GM21528 (cell line): Measurements from ENCODE around the gene WNT11.

ENCODE experiments used
- ATAC-seq: cut with Tn5 transposase; IDR thresholded peaks from one replicate; pipeline ENCODE4 v1.9.1; 2021; ENCODE audit warnings: mild to moderate bottlenecking, moderate library complexity; ENCODE audit not compliant: unreplicated experiment, low FRiP score

WNT11 gene

DNA sequence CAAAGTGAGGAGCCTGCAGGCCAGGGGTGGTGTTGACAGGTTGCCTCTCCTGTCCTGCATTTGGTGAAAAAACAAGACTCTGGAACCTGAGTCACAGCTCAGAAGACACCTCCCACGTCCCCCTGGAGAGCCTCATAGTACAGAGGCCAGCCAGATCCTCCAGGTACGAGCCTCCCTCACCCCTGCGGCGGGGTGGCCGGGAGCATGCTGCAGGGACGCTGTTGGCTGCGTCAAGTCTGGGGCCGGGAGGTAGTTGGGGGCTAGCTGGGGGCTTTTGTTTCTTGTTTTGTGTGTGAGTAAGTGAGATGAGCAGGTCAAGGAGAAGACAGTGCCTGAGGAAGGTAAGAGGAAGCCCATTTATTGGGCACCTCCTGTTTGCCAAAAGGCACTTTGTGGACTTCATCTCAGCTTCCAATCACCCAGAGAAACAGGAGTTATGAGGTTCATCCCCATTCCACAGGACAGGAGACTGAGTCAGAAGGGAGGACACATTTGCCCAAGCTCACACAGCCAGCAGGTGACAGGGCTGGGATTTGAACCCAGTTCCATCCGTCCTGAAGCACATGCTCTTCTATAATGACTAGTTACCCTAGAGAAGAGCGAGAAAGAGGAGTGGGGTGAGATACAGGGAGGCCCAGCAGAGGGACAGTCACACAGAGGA, 18.3 kb upstream of the WNT11 start:
- no peak for ATAC-seq

GRCh38 chr11:76221365-76221764, 15.1 kb upstream of the WNT11 start:
- no peak for ATAC-seq

DNA sequence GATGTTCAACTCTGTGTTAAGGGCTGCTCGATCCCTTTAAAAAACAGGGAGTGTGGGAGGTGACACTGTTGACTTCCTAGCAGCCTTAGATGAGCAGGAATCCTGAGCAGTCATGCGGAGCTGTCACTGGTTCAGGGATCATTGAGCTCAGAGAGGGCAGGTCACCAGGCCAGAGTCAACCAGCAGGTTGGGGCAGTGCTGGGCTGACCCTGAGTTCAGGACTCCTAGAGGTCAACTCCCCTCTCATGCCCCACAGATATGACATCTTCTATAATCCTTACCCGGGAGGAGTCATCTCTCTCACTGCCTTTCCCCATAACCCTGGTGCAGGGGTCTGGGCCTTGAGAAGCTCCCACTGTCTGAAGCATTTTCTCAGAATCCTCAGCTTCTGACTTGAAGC, 12.9 kb upstream of the WNT11 start:
- ATAC-seq = no peak

GRCh38 chr11:76218449-76219178, 12.3 kb upstream of the WNT11 start:
- no peak for ATAC-seq

- ATAC-seq = no peak
These were observed 11.4 kb upstream of the WNT11 start for GRCh38 chr11:76217653-76218160.

GRCh38 chr11:76216536-76217325, 10.4 kb upstream of the WNT11 start:
- no peak for ATAC-seq

- ATAC-seq = no peak
These were observed 9.6 kb upstream of the WNT11 start for GRCh38 chr11:76215941-76216340.

- ATAC-seq = no peak
These were observed 8.8 kb upstream of the WNT11 start for GRCh38 chr11:76214968-76215548.

DNA sequence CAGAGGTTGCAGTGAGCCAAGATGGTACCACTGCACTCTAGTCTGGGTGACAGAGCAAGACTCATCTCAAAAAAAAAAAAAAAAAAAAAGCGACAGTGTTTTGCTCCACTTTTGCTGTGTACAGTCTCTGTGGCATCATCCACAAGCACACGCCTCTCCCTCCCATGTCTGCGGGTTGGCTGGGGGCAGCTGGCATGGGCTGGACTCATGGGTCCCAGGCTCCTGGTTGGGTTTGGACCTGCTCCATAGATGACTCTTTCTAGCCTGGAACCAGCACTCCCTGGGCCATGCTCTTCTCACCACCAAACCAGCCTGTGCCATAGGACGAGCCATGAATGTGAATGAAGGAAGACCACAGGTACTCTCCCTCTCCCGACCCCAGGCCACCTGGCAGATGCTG, 7.9 kb upstream of the WNT11 start:
- ATAC-seq = no peak

GRCh38 chr11:76212086-76213035, 6.1 kb upstream of the WNT11 start:
- ATAC-seq = no peak

DNA sequence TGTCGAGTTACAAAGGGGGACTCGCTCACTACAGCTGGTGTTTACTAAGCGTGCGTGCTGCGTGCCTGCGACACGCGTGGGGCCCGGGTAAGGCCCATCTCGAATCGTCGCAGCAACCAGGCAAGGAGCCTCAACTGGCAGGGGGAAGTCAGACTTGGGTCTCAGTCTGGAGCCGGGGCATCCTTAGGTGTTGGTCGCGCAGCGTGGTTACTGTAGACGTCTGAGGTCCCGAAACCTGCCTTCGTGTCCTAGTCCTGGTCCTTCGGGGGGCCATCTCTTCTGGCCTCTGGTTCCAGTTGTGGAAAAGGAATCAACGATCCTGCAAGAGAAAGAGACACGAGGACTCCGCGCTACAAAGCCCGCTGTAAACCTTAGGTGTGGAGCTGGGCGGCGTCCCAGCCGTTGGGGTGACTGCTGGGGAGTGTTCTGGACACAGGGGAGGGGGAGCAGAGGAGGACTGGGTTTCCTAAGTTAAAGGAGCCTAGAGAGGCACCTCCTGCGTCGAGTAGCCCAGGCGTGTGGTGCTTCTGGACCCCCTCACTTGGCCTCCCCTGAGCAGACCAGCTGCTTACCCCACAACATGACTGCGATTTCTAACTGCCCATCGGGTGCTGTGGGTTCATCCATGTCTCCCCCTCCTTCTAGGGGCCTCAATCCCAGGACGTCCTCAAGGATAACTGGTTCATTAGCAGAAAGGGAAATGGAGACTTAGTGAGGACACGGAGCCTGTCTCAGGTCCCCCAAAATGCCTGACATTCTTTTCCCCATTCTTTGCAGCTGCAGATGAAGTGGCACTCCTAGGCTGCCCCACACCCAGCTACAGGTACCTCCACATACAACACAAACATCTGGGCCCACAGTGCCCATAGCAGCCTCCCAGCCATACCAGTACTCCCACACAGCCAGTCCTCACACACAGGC, 4.9 kb upstream of the WNT11 start:
- ATAC-seq = no peak

GRCh38 chr11:76209973-76210930, 4.0 kb upstream of the WNT11 start:
- no peak for ATAC-seq

DNA sequence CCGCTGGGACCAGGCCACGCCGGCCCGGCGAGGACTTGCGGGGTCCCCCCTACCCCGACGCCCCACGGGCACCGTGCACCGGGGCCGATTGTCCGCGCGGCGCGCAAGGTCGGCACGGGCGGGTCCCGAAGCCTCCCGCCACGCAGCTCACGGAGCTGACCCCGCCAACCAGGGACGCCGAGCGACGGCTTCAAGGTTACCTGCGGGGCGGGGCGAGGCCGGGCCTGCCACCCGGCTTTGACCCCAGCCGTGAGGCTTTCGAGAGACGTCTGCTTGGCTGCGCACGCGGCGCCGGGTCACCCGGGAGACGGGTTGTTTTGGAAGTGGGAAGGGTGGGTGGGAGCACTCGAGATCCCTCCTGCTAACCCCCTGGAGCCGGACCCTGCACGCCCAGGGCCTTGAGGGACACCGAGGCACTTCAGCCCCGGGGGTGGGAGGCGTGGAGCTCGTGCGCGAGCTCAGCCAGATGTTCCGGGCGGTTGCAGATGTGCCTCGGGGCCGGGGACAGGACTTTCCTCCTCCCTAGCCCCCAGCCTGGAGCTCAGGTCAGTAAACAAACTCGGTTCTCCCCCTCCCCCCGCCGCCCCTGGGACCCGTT, 3.2 kb upstream of the WNT11 start:
- no peak for ATAC-seq

DNA sequence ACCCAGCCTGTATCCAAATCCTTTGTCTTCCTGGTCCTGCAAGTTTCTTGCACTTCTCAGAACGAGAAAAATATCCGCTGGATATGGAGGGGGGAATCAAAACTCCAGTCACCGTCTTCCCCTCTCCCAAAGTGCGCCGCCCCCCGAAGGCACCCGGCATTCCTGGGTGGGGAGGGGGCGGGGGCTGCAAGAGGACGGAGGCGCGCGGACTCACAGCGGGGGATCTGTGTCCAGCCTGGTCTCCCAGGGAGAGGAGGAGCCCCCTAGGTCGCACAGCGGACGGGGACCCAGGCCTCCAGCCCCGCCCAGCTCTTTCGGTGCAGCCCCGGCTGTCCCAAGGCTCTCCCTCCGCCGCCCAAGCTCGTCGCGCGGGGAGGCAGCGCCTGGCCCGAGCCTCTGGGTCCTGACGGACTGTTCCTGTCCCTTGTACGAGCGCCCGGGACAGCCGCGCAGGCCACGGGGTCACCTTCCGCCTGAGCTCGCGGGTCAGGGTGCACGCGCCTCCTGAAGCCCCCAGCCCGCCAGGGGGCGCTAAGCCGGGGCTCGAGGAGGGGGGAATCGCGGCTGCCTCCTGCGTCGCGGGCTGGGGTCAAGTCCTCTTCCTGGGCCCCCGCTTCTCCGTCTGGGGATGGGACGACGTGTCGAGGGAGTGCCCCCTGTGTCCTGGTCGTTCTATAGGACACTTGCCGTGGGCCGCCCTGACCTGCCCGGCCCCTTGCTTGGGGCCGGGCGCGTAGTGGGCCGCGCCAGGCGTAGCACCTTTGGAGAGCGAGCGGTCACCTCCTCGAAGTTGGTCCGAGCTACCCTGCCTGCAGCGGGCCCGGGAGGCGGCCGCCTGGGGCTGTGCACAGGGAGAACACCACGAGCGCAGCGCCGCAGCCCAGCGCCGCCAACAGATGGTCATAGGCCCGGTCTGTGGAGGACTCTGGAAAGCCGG, 2.4 kb upstream of the WNT11 start:
- ATAC-seq = no peak

- no peak for ATAC-seq
These were observed 1.5 kb upstream of the WNT11 start for GRCh38 chr11:76207642-76208401.

GRCh38 chr11:76206077-76206326, 300 bp downstream of the WNT11 start:
- no peak for ATAC-seq
